Stomach (tissue), 9 donors: ENCODE measurements around the gene PPP3R1. TPM values are rescaled to one million over a fixed set of nuclear protein-coding genes. Genes with fewer than 3 reads are reported as not detected.

Source experiments
- DNase-seq, 2 donors: peaks; one replicate each; pipeline versions ENCODE4 v3.0.0 to v3.0.0-alpha.2; 2013 to 2019
- H3K27ac ChIP-seq, 5 donors: fragments of 200-600 bp in 4 of 5; sonication (generic) in 4 of 5; one replicate each; pipeline ENCODE4 v1.5.1; 2013 to 2019; ENCODE audit warnings: mild to moderate bottlenecking in 1 of 5, moderate library complexity in 1 of 5
- H3K27me3 ChIP-seq, 3 donors: fragments of 200-600 bp; sonication (generic); one replicate each; pipeline ENCODE4 v1.5.1; 2017 to 2019; ENCODE audit warnings: mixed run types in 1 of 3
- H3K36me3 ChIP-seq, 4 donors: fragments of 200-600 bp; sonication (generic); 1 replicate in 3 of 4; 2 replicates in 1 of 4; pipeline ENCODE4 v1.5.1; 2016 to 2019
- H3K4me1 ChIP-seq, 4 donors: fragments of 200-600 bp; sonication (generic); one replicate each; pipeline ENCODE4 v1.5.1; 2016 to 2019
- H3K4me3 ChIP-seq, 4 donors: fragments of 200-600 bp; sonication (generic) in 3 of 4; one replicate each; pipeline ENCODE4 v1.5.1; 2016 to 2019; ENCODE audit warnings: mild to moderate bottlenecking in 1 of 4
- H3K9me3 ChIP-seq, 4 donors: fragments of 200-600 bp; sonication (generic); one replicate each; pipeline ENCODE4 v1.5.1; 2016 to 2019
- CTCF ChIP-seq, 7 experiments: fragments of 450-650 bp in 4 of 7; fragments of 200-600 bp in 3 of 7; sonication (generic) in 3 of 7; IDR thresholded peaks; one replicate each; pipeline ENCODE4 v1.5.1; 2016 to 2019; ENCODE audit warnings: antibody characterized with exemption in 7 of 7, control low read depth in 2 of 7, mild to moderate bottlenecking in 1 of 7
- EP300 ChIP-seq: sonication (generic); formaldehyde crosslinking; IDR thresholded peaks from one replicate; pipeline ENCODE4 v1.6.1; 2017; ENCODE audit warnings: antibody characterized with exemption
- POLR2A ChIP-seq, 4 donors: fragments of 450-650 bp; IDR thresholded peaks; one replicate each; pipeline ENCODE4 v1.6.1; 2016; ENCODE audit warnings: antibody characterized with exemption in 4 of 4, control low read depth in 2 of 4, mild to moderate bottlenecking in 1 of 4, moderate library complexity in 1 of 4
- POLR2AphosphoS5 ChIP-seq, 3 donors: sonication (generic); formaldehyde crosslinking; IDR thresholded peaks; one replicate each; pipeline ENCODE4 v1.6.1; 2016; ENCODE audit warnings: antibody characterized with exemption in 3 of 3
- WGBS, 5 donors: extraction: QIAGEN DNeasy Blood & Tissue Kit in 3 of 5; methylation state at CpG; one replicate each; pipeline versions ENCODE4 v1.1.5 to v1.1.7; 2013 to 2018; 5-methylcytosine and 5-hydroxymethylcytosine counted together
- intact Hi-C: fragments of 100-400 bp; cut with DNase I; formaldehyde crosslinking; loops from one replicate; pipeline ENCODE4 v1.15.1; 2023; ENCODE audit warnings: low total_unique reads
- polyA plus RNA-seq, 3 donors: library from polyadenylated mRNA; stranded (reverse); fragments of 200-250 nt; gene quantifications; one replicate each; pipeline ENCODE4 v1.2.3, GENCODE V29; 2013
- total RNA-seq, 5 donors: library from RNA; depleted of rRNA; stranded (reverse); fragments of >200 nt; gene quantifications; one replicate each; pipeline versions ENCODE4 v1.1.0 to v1.2.3, GENCODE V29; 2014 to 2016
- donor health status: healthy with polysubstance abuse.
- donor health status: Bipolar disorder and iron deficiency.
- donor health status: healthy.

PPP3R1 gene
- total and polyA plus RNA-seq, 8 donors: 1.2 to 65.7 (median 19.8) TPM

- Histone ChIP-seq H3K9me3 (no peaks in the 10 kb centered on the region), H3K4me3 (no peak overlapping the region), H3K27ac (no peak overlapping the region), H3K27me3 (no peaks in the 10 kb centered on the region), H3K36me3 (no peaks in the 10 kb centered on the region), H3K4me1 (peaks cover 0 to 21% (median 12%) of the 10 kb centered on the region in 4 donors)
- no peak for TF ChIP-seq EP300
- TF ChIP-seq CTCF (IDR thresholded peaks at IDR 0.05): no peak
- no peak for TF ChIP-seq POLR2A (IDR thresholded peaks at IDR 0.05)
- no peak for TF ChIP-seq POLR2AphosphoS5 (IDR thresholded peaks at IDR 0.05)
- intact Hi-C loops: no loop called here
- WGBS, 5 donors: 87 to 98% (median 94%) methylated on average over 2 of the region's 2 CpGs
- DNase-seq: no peak
Observed at GRCh38 chr2:68258851-68259250, 6.5 kb upstream of the PPP3R1 start.

GRCh38 chr2:68256093-68256450, 3.7 kb upstream of the PPP3R1 start:
- Histone ChIP-seq H3K27me3 (no peaks in the 10 kb centered on the region), H3K27ac (no peak overlapping the region), H3K9me3 (no peaks in the 10 kb centered on the region), H3K36me3 (no peaks in the 10 kb centered on the region), H3K4me3 (no peak overlapping the region), H3K4me1 (peaks cover 0 to 27% (median 18%) of the 10 kb centered on the region in 4 donors)
- 87 to 94% (median 91%) methylated on average over 1 of the region's 1 CpG for WGBS, 5 donors
- TF ChIP-seq CTCF (IDR thresholded peaks at IDR 0.05) (no peak), EP300 (no peak), POLR2A (IDR thresholded peaks at IDR 0.05) (no peak), POLR2AphosphoS5 (IDR thresholded peaks at IDR 0.05) (no peak)
- no peak for DNase-seq
- intact Hi-C loops: no loop called here

- intact Hi-C loops: no loop called here
- Histone ChIP-seq H3K27me3 (no peaks in the 10 kb centered on the region), H3K9me3 (no peaks in the 10 kb centered on the region), H3K27ac (peak overlapping the region; percentile 94 to 100 (median 98)), H3K36me3 (no peaks in the 10 kb centered on the region), H3K4me3 (peak overlapping the region; percentile 61 to 89 (median 84)), H3K4me1 (peaks cover 22 to 52% (median 39%) of the 10 kb centered on the region in 4 donors)
- DNase-seq: peak in 1 of 2 donors; percentile 46
- TF ChIP-seq EP300 (no peak), POLR2A (IDR thresholded peaks at IDR 0.05) (no peak), POLR2AphosphoS5 (IDR thresholded peaks at IDR 0.05) (no peak), CTCF (IDR thresholded peaks at IDR 0.05) (no peak)
- WGBS, 5 donors: 1 to 2% (median 1%) methylated on average over 15 of the region's 15 CpGs
Observed at GRCh38 chr2:68253219-68254068, 1.1 kb upstream of the PPP3R1 start.

- no peak for TF ChIP-seq POLR2AphosphoS5 (IDR thresholded peaks at IDR 0.05)
- no peak for TF ChIP-seq EP300
- TF ChIP-seq POLR2A (IDR thresholded peaks at IDR 0.05): no peak
- TF ChIP-seq CTCF (IDR thresholded peaks at IDR 0.05): no peak
- Histone ChIP-seq H3K27me3 (no peaks in the 10 kb centered on the region), H3K36me3 (no peaks in the 10 kb centered on the region), H3K27ac (peak overlapping the region; percentile 94 to 100 (median 98)), H3K9me3 (no peaks in the 10 kb centered on the region), H3K4me3 (peak overlapping the region; percentile 61 to 89 (median 84)), H3K4me1 (peaks cover 35 to 67% (median 54%) of the 10 kb centered on the region in 4 donors)
- 0 to 1% (median 1%) methylated on average over 40 to 78 of the region's 78 CpGs for WGBS, 5 donors
- DNase-seq: peak; percentile 28 to 75
- intact Hi-C loops: no loop called here
Observed at GRCh38 chr2:68251855-68252399, 405 bp downstream of the PPP3R1 start.
